H9 (cell line): ENCODE data around the gene GRM5. TPM values are rescaled to one million over a fixed set of nuclear protein-coding genes. Genes with fewer than 3 reads are reported as not detected.

ENCODE experiments used
- DNase-seq: peaks from one replicate; pipeline ENCODE4 v3.0.0-alpha.2; 2017
- H2AFZ ChIP-seq: one replicate; pipeline ENCODE4 v1.6.1; 2013; ENCODE audit warnings: mild to moderate bottlenecking, low read length, control low read depth, moderate library complexity
- H2AK5ac ChIP-seq: 2 replicates; pipeline ENCODE4 v1.6.1; 2013; ENCODE audit warnings: low read length, control low read depth, mixed read lengths; ENCODE audit not compliant: insufficient read length
- H2BK120ac ChIP-seq: one replicate; pipeline ENCODE4 v1.6.1; 2013; ENCODE audit warnings: low read depth, mild to moderate bottlenecking, low read length, control low read depth, inconsistent platforms; ENCODE audit not compliant: poor library complexity, severe bottlenecking
- H2BK12ac ChIP-seq: 2 replicates; pipeline ENCODE4 v1.6.1; 2013; ENCODE audit warnings: low read length, control low read depth, mixed read lengths, low read depth; ENCODE audit not compliant: insufficient read length
- H2BK15ac ChIP-seq: 2 replicates; pipeline ENCODE4 v1.6.1; 2013; ENCODE audit warnings: low read depth, low read length, control low read depth
- H2BK20ac ChIP-seq: one replicate; pipeline ENCODE4 v1.6.1; 2013; ENCODE audit warnings: low read depth, mild to moderate bottlenecking, low read length, control low read depth, inconsistent platforms; ENCODE audit not compliant: poor library complexity, severe bottlenecking
- H2BK5ac ChIP-seq: 2 replicates; pipeline ENCODE4 v1.6.1; 2013; ENCODE audit warnings: low read length, control low read depth, mixed read lengths; ENCODE audit not compliant: insufficient read length
- H3K14ac ChIP-seq: 2 replicates; pipeline ENCODE4 v1.6.1; 2013; ENCODE audit warnings: low read length, control low read depth; ENCODE audit not compliant: insufficient read depth
- H3K18ac ChIP-seq: 2 replicates; pipeline ENCODE4 v1.6.1; 2013; ENCODE audit warnings: low read depth, mild to moderate bottlenecking, mixed read lengths, low read length, control low read depth; ENCODE audit not compliant: insufficient read length
- H3K23ac ChIP-seq: 2 replicates; pipeline ENCODE4 v1.6.1; 2013; ENCODE audit warnings: low read length, control low read depth, mixed read lengths, low read depth; ENCODE audit not compliant: insufficient read length
- H3K23me2 ChIP-seq: 2 replicates; pipeline ENCODE4 v1.6.1; 2013; ENCODE audit warnings: low read depth, mild to moderate bottlenecking, mixed read lengths, low read length, control low read depth; ENCODE audit not compliant: insufficient read length, poor library complexity, severe bottlenecking
- H3K27ac ChIP-seq: 2 replicates; pipeline ENCODE4 v1.5.1; 2013; ENCODE audit warnings: low read length, control low read depth, mixed read lengths, low read depth; ENCODE audit not compliant: insufficient read length
- H3K27me3 ChIP-seq: 2 replicates; pipeline ENCODE4 v1.6.1; 2013; ENCODE audit warnings: low read length, control low read depth, inconsistent platforms; ENCODE audit not compliant: insufficient read depth
- H3K4ac ChIP-seq: 2 replicates; pipeline ENCODE4 v1.6.1; 2013; ENCODE audit warnings: low read depth, mild to moderate bottlenecking, control low read depth, inconsistent platforms, low read length, moderate library complexity
- H3K4me1 ChIP-seq: 2 replicates; pipeline ENCODE4 v1.6.1; 2013; ENCODE audit warnings: low read length, control low read depth, inconsistent platforms; ENCODE audit not compliant: insufficient read depth
- H3K4me2 ChIP-seq: 2 replicates; pipeline ENCODE4 v1.6.1; 2013; ENCODE audit warnings: low read length, control low read depth, mixed read lengths; ENCODE audit not compliant: insufficient read length, insufficient read depth
- H3K56ac ChIP-seq: 2 replicates; pipeline ENCODE4 v1.6.1; 2013; ENCODE audit warnings: low read depth, mild to moderate bottlenecking, mixed read lengths, low read length, control low read depth; ENCODE audit not compliant: insufficient read length
- H3K79me1 ChIP-seq: 2 replicates; pipeline ENCODE4 v1.6.1; 2013; ENCODE audit warnings: low read depth, mild to moderate bottlenecking, moderate library complexity, low read length, control low read depth, inconsistent platforms; ENCODE audit not compliant: insufficient read depth, poor library complexity, severe bottlenecking
- H3K79me2 ChIP-seq: 2 replicates; pipeline ENCODE4 v1.6.1; 2013; ENCODE audit warnings: low read length, control low read depth, inconsistent platforms; ENCODE audit not compliant: insufficient read depth
- H3K9ac ChIP-seq: 2 replicates; pipeline ENCODE4 v1.6.1; 2013; ENCODE audit warnings: low read length, control low read depth, mixed read lengths; ENCODE audit not compliant: insufficient read length; ENCODE audit errors: extremely low read depth
- H3K9me3 ChIP-seq: one replicate; pipeline ENCODE4 v1.6.1; 2013; ENCODE audit warnings: low read depth, low read length, inconsistent platforms; ENCODE audit not compliant: control insufficient read depth
- H3T11ph ChIP-seq: one replicate; pipeline ENCODE4 v1.6.1; 2013; ENCODE audit warnings: mild to moderate bottlenecking, low read length, control low read depth, inconsistent platforms
- H4K20me1 ChIP-seq: one replicate; pipeline ENCODE4 v1.6.1; 2013; ENCODE audit not compliant: control insufficient read depth, insufficient read length, insufficient read depth
- H4K5ac ChIP-seq: 2 replicates; pipeline ENCODE4 v1.6.1; 2013; ENCODE audit warnings: low read depth, mild to moderate bottlenecking, mixed read lengths, low read length, control low read depth; ENCODE audit not compliant: insufficient read length
- H4K8ac ChIP-seq: replicated peaks from 2 replicates; pipeline ENCODE4 v1.6.1; 2013; ENCODE audit warnings: low read length, control low read depth, mixed read lengths, low read depth; ENCODE audit not compliant: insufficient read length
- H4K91ac ChIP-seq: 2 replicates; pipeline ENCODE4 v1.6.1; 2013; ENCODE audit warnings: low read depth, mild to moderate bottlenecking, moderate library complexity, mixed read lengths, low read length, control low read depth; ENCODE audit not compliant: insufficient read length
- H3K27ac Mint-ChIP-seq, 3 experiments: 2 replicates in 2 of 3; 3 replicates in 1 of 3; pipeline ENCODE4 v1.8.0; 2020 to 2021; ENCODE audit warnings: mixed read lengths in 3 of 3, mild to moderate bottlenecking in 1 of 3, moderate library complexity in 1 of 3
- H3K27me3 Mint-ChIP-seq: 2 replicates; pipeline ENCODE4 v1.8.0; 2021; ENCODE audit warnings: low read depth, mild to moderate bottlenecking, moderate library complexity, mixed read lengths
- H3K36me3 Mint-ChIP-seq, 3 experiments: 2 replicates in 2 of 3; 3 replicates in 1 of 3; pipeline ENCODE4 v1.8.0; 2020 to 2021; ENCODE audit warnings: low read depth in 3 of 3, mixed read lengths in 3 of 3; ENCODE audit not compliant: insufficient read depth in 1 of 3
- H3K4me1 Mint-ChIP-seq, 2 experiments: 2 replicates each; pipeline ENCODE4 v1.8.0; 2020; ENCODE audit warnings: mixed read lengths in 2 of 2
- H3K4me3 Mint-ChIP-seq, 2 experiments: 2 replicates in 1 of 2; 3 replicates in 1 of 2; pipeline ENCODE4 v1.8.0; 2020 to 2021; ENCODE audit warnings: mild to moderate bottlenecking in 2 of 2, mixed read lengths in 2 of 2, moderate library complexity in 1 of 2
- H3K9me3 Mint-ChIP-seq, 2 experiments: 2 replicates in 1 of 2; 3 replicates in 1 of 2; pipeline ENCODE4 v1.8.0; 2020; ENCODE audit warnings: mild to moderate bottlenecking in 2 of 2, mixed read lengths in 2 of 2, moderate library complexity in 1 of 2
- WGBS: extraction: QIAGEN DNeasy Blood & Tissue Kit; methylation state at CpG from one replicate; pipeline ENCODE4 v1.1.7; 2013; ENCODE audit warnings: missing lambda C conversion rate, low lambda C conversion rate, mixed read lengths; ENCODE audit not compliant: insufficient read length; ENCODE audit errors: extremely low coverage; 5-methylcytosine and 5-hydroxymethylcytosine counted together
- total RNA-seq: library from RNA; stranded (reverse); gene quantifications from 2 replicates; pipeline ENCODE4 v1.2.1, GENCODE V29; 2021
- TF ChIP-seq, protein P1 (sequence below): fragments of 200-600 bp; sonication (generic); conservative IDR thresholded peaks from 3 replicates; pipeline ENCODE4 v1.8.0; 2021; ENCODE audit warnings: antibody characterized with exemption, mild to moderate bottlenecking

GRM5 gene
- total RNA-seq, 1 experiment from 2014 or later, result not detected

DNA sequence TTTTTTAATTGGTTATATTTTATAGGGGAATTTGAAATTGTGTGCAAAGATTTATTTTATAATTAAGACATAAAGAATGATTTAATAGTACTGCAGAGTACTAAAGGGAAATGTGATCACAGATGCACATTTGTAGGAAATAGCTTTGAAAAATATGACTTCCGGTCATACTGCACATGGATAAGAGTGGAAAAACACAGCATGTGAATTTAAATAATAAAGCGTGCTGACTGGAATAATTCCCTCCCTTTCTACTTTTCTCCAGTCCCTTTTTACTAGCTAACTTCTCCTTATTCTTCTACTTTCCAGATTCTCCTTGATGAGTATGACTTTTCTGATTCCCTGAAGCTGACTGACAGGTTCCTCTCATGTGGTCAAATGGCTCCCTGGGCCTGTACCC lies 489.9 kb downstream of the GRM5 start:
- H4K20me1 ChIP-seq, result no peaks in the 10 kb centered on the region
- no peak for DNase-seq
- H3K4me3 Mint-ChIP-seq, result no peak overlapping the region
- no peak overlapping the region for H3K18ac ChIP-seq
- no peaks in the 10 kb centered on the region for H3K36me3 Mint-ChIP-seq
- H2BK15ac ChIP-seq, result no peak overlapping the region
- WGBS, result no CpG with 5 or more reads among the region's 2 CpGs
- H3K4me1 ChIP-seq, result no peaks in the 10 kb centered on the region; the same call in 1 of the 2 replicates
- no peaks in the 10 kb centered on the region for H3K23me2 ChIP-seq
- no peak overlapping the region for H4K8ac ChIP-seq
- no peak overlapping the region for H2BK12ac ChIP-seq
- no peaks in the 10 kb centered on the region for H3K27me3 ChIP-seq
- no peak overlapping the region for H3K4ac ChIP-seq
- no peak overlapping the region for H4K91ac ChIP-seq
- no peak overlapping the region for H3K27ac ChIP-seq
- H3K14ac ChIP-seq, result no peak overlapping the region
- no peaks in the 10 kb centered on the region for H3K27me3 Mint-ChIP-seq
- no peak overlapping the region for H3K9ac ChIP-seq
- no peak overlapping the region for H2AFZ ChIP-seq
- TF ChIP-seq, protein P1, sequence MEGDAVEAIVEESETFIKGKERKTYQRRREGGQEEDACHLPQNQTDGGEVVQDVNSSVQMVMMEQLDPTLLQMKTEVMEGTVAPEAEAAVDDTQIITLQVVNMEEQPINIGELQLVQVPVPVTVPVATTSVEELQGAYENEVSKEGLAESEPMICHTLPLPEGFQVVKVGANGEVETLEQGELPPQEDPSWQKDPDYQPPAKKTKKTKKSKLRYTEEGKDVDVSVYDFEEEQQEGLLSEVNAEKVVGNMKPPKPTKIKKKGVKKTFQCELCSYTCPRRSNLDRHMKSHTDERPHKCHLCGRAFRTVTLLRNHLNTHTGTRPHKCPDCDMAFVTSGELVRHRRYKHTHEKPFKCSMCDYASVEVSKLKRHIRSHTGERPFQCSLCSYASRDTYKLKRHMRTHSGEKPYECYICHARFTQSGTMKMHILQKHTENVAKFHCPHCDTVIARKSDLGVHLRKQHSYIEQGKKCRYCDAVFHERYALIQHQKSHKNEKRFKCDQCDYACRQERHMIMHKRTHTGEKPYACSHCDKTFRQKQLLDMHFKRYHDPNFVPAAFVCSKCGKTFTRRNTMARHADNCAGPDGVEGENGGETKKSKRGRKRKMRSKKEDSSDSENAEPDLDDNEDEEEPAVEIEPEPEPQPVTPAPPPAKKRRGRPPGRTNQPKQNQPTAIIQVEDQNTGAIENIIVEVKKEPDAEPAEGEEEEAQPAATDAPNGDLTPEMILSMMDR, result no peak
- no peaks in the 10 kb centered on the region for H3K79me2 ChIP-seq
- no peak overlapping the region for H3K23ac ChIP-seq
- H2BK20ac ChIP-seq, result no peak overlapping the region
- H4K5ac ChIP-seq, result no peak overlapping the region
- H3K27ac Mint-ChIP-seq, result peak overlapping the region in 1 of 3 experiments; percentile 13; a peak in 3 of 7 replicates
- H2BK120ac ChIP-seq, result no peak overlapping the region
- H3K4me1 Mint-ChIP-seq, result peaks cover 0 to 3% of the 10 kb centered on the region in 2 experiments; a peak in 1 of 4 replicates
- no peaks in the 10 kb centered on the region for H3K9me3 Mint-ChIP-seq
- no peak overlapping the region for H2BK5ac ChIP-seq
- H3K9me3 ChIP-seq, result no peaks in the 10 kb centered on the region
- no peak overlapping the region for H2AK5ac ChIP-seq
- H3K79me1 ChIP-seq, result no peaks in the 10 kb centered on the region
- no peak overlapping the region for H3T11ph ChIP-seq
- no peak overlapping the region for H3K56ac ChIP-seq
- no peak overlapping the region for H3K4me2 ChIP-seq
